Fibroblast of lung (primary cell): ENCODE data around the gene CATSPER1. TPM values are rescaled to one million over a fixed set of nuclear protein-coding genes. Genes with fewer than 3 reads are reported as not detected.
"Not testable (repeated sequence)": the region's sequence is repeated elsewhere in the genome, so short reads cannot be mapped to it uniquely, and the experiment has no call there.

Experiments used
- DNase-seq, 2 donors: peaks; one replicate each; pipeline versions ENCODE4 v3.0.0 to v3.0.0-alpha.2; 2010; ENCODE audit warnings: low read depth in 2 of 2
- H2AFZ ChIP-seq: 2 replicates; pipeline ENCODE4 v1.5.1; 2012; ENCODE audit warnings: low read length, control low read depth, inconsistent platforms
- H3K27ac ChIP-seq: 2 replicates; pipeline ENCODE4 v1.5.1; 2011; ENCODE audit warnings: low read length, control low read depth; ENCODE audit not compliant: insufficient read depth
- H3K27me3 ChIP-seq: 2 replicates; pipeline ENCODE4 v1.5.1; 2011; ENCODE audit warnings: mild to moderate bottlenecking, low read length; ENCODE audit not compliant: control insufficient read depth, insufficient read depth
- H3K36me3 ChIP-seq: 2 replicates; pipeline ENCODE4 v1.5.1; 2011; ENCODE audit warnings: low read length; ENCODE audit not compliant: control insufficient read depth, insufficient read depth
- H3K4me1 ChIP-seq: 2 replicates; pipeline ENCODE4 v1.5.1; 2011; ENCODE audit warnings: low read length; ENCODE audit not compliant: control insufficient read depth, insufficient read depth; ENCODE audit errors: extremely low read depth
- H3K4me2 ChIP-seq: 2 replicates; pipeline ENCODE4 v1.5.1; 2011; ENCODE audit warnings: low read length, control low read depth; ENCODE audit not compliant: insufficient read depth; ENCODE audit errors: extremely low read depth
- H3K4me3 ChIP-seq, 4 experiments: fragments of 200-600 bp in 1 of 4; sonication (generic) in 1 of 4; replicated peaks in 1 of 4; 2 replicates each; pipeline ENCODE4 v1.5.1; 2011 to 2016; ENCODE audit warnings: low read length in 4 of 4, low read depth in 3 of 4, mild to moderate bottlenecking in 3 of 4, control low read depth in 2 of 4, inconsistent platforms in 1 of 4, mixed read lengths in 1 of 4; ENCODE audit not compliant: insufficient read depth in 1 of 4; ENCODE audit errors: control extremely low read depth in 1 of 4
- H3K79me2 ChIP-seq: 2 replicates; pipeline ENCODE4 v1.5.1; 2012; ENCODE audit warnings: mild to moderate bottlenecking, low read length, inconsistent platforms; ENCODE audit not compliant: control insufficient read depth, insufficient read depth
- H3K9ac ChIP-seq: 2 replicates; pipeline ENCODE4 v1.5.1; 2011; ENCODE audit warnings: mild to moderate bottlenecking, low read length, control low read depth; ENCODE audit not compliant: insufficient read depth
- H3K9me3 ChIP-seq: 2 replicates; pipeline ENCODE4 v1.5.1; 2012; ENCODE audit warnings: low read depth, low read length; ENCODE audit not compliant: control insufficient read depth, insufficient read depth
- H4K20me1 ChIP-seq: 2 replicates; pipeline ENCODE4 v1.5.1; 2011; ENCODE audit warnings: low read length; ENCODE audit not compliant: control insufficient read depth, insufficient read depth; ENCODE audit errors: extremely low read depth
- EZH2 ChIP-seq: IDR thresholded peaks from 2 replicates; pipeline ENCODE4 v1.5.1; 2012; ENCODE audit warnings: low read length, control low read depth, mild to moderate bottlenecking; ENCODE audit errors: missing control alignments
- polyA plus RNA-seq, 2 donors: library from polyadenylated mRNA; depleted of rRNA in 1 of 2; stranded (reverse) in 1 of 2; unstranded in 1 of 2; fragments of >200 nt; gene quantifications; 2 replicates each; pipeline ENCODE4 v1.2.1, GENCODE V29; 2011 to 2012; ENCODE audit warnings: missing spikeins in 1 of 2
- total RNA-seq: library from RNA; depleted of rRNA; stranded (reverse); fragments of >200 nt; gene quantifications from 2 replicates; pipeline ENCODE4 v1.2.1, GENCODE V29; 2014
- TF ChIP-seq, protein P1 (sequence below), 2 donors: IDR thresholded peaks in 1 of 2; conservative IDR thresholded peaks in 1 of 2; 1 replicate in 1 of 2; 2 replicates in 1 of 2; pipeline ENCODE4 v1.5.1; 2011 to 2012; ENCODE audit warnings: low read length in 2 of 2, control low read depth in 1 of 2, inconsistent platforms in 1 of 2, low read depth in 1 of 2, mild to moderate bottlenecking in 1 of 2

The CATSPER1 gene
- total and polyA plus RNA-seq, 2 donors (not counting 1 experiment from before 2014, with no cell fraction given) = not detected

DNA sequence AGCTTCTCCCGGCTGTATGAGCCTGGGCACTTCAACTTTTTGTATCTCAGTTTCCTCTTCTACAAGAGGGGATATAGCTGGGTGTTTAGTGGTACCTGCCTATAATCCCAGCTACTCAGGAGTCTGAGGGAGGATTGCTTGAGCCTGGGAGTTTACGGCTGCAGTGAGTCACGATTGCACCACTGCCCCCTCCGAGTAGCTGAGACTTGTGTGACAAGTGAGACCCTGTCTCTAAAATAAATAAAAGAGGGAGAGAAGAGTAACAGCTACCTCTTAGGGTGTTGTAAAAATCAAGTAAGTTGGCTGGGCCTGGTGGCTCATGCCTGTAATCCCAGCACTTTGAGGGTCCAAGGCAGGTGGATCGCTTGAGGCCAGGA, 10.0 kb upstream of the CATSPER1 start:
- Histone ChIP-seq H3K9ac (no peak overlapping the region), H3K4me3 (no peak overlapping the region), H3K4me1 (no peaks in the 10 kb centered on the region), H4K20me1 (no peaks in the 10 kb centered on the region), H3K27me3 (peaks cover 12% of the 10 kb centered on the region), H2AFZ (no peak overlapping the region), H3K4me2 (no peak overlapping the region), H3K27ac (no peak overlapping the region), H3K79me2 (no peaks in the 10 kb centered on the region), H3K36me3 (no peaks in the 10 kb centered on the region), H3K9me3 (no peaks in the 10 kb centered on the region)
- TF ChIP-seq, protein P1, sequence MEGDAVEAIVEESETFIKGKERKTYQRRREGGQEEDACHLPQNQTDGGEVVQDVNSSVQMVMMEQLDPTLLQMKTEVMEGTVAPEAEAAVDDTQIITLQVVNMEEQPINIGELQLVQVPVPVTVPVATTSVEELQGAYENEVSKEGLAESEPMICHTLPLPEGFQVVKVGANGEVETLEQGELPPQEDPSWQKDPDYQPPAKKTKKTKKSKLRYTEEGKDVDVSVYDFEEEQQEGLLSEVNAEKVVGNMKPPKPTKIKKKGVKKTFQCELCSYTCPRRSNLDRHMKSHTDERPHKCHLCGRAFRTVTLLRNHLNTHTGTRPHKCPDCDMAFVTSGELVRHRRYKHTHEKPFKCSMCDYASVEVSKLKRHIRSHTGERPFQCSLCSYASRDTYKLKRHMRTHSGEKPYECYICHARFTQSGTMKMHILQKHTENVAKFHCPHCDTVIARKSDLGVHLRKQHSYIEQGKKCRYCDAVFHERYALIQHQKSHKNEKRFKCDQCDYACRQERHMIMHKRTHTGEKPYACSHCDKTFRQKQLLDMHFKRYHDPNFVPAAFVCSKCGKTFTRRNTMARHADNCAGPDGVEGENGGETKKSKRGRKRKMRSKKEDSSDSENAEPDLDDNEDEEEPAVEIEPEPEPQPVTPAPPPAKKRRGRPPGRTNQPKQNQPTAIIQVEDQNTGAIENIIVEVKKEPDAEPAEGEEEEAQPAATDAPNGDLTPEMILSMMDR (conservative IDR thresholded peaks at IDR 0.05 in 1 of 2, IDR thresholded peaks at IDR 0.05 in 1 of 2; ENCODE audit: low read depth in 1 of 2, low read length in 2 of 2) = no peak
- no peak for TF ChIP-seq EZH2
- DNase-seq = no peak

DNA sequence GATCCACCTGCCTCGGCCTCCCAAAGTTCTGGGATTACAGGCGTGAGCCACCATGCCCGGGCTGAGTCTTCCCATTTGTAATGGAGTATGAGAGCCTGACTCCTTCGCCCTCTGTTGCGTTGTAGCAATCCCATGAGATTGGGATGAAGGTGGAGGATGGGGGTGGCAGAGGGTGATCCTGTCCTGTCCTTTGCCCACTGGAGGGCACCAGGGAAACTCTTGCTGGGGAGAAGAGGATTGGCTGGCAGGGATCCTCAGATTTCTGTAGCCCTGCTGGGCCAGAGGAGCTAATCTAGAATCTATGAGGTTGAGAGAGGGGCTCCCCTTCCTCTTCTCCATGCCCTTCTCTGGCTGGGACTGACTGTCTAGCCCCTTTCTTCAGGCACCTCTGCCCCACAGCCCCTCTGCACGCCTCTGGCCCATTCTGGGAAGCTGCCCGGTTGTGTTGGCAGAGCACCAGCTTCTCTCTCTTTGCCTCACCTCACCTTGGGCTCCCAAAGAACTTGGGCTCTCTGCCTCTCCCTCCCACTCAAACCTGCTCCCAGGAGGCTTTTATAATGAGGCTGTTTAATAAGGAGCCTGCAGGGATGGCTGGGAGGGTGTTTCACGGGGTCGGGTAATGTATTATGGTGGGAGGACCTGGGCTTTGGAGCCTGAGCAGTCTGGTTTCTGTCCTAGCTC, 9.5 kb upstream of the CATSPER1 start:
- Histone ChIP-seq H3K4me2 (no peak overlapping the region), H3K79me2 (no peaks in the 10 kb centered on the region), H3K9me3 (no peaks in the 10 kb centered on the region), H3K27ac (no peak overlapping the region), H4K20me1 (no peaks in the 10 kb centered on the region), H2AFZ (no peak overlapping the region), H3K27me3 (peaks cover 7% of the 10 kb centered on the region), H3K4me3 (no peak overlapping the region), H3K4me1 (no peaks in the 10 kb centered on the region), H3K9ac (no peak overlapping the region), H3K36me3 (no peaks in the 10 kb centered on the region)
- no peak for TF ChIP-seq EZH2
- TF ChIP-seq, protein P1 (conservative IDR thresholded peaks at IDR 0.05 in 1 of 2, IDR thresholded peaks at IDR 0.05 in 1 of 2; ENCODE audit: low read depth in 1 of 2, low read length in 2 of 2) = no peak
- no peak for DNase-seq

DNA sequence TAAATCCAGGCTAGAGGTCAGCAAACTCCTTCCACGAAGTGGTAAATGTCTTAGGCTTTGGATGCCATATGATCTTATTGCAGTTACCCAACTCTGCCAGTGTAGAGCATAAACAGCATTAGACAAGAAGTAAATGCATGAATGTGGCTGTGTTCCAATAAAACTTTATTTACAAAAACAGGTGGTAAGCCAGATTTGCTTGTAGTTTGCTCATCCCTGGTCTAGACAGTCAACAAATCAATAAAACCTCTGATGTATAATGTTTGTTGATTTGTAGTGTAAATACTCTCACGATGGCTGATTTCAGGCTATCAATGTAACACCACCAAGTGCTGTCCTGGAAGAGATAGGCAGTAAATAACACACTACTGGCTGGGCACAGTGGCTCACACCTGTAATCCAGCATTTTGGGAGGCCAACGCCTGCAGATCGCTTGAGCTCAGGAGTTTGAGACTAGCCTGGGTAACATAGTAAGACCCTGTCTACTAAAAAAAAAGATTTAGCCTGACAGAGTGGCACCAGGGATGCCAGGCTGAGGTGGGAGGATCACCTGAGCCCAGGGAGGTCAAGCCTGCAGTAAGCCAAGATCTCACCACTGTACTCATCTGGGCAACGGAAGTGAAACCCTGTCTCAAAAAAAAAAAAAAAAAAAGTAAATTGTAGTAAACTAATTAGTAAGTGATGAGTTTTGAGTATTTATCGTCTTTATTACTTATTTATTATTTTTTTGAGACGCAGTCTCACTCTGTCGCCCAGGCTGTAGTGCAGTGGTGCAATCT, 6.9 kb upstream of the CATSPER1 start:
- Histone ChIP-seq H4K20me1 (no peaks in the 10 kb centered on the region), H3K27me3 (no peaks in the 10 kb centered on the region), H3K4me3 (no peak overlapping the region), H3K36me3 (no peaks in the 10 kb centered on the region), H3K4me2 (no peak overlapping the region), H2AFZ (no peak overlapping the region), H3K9ac (no peak overlapping the region), H3K27ac (no peak overlapping the region), H3K79me2 (no peaks in the 10 kb centered on the region), H3K4me1 (no peaks in the 10 kb centered on the region), H3K9me3 (no peaks in the 10 kb centered on the region)
- TF ChIP-seq, protein P1 (conservative IDR thresholded peaks at IDR 0.05 in 1 of 2, IDR thresholded peaks at IDR 0.05 in 1 of 2; ENCODE audit: low read depth in 1 of 2, low read length in 2 of 2) = no peak
- TF ChIP-seq EZH2 = no peak
- no peak for DNase-seq

DNA sequence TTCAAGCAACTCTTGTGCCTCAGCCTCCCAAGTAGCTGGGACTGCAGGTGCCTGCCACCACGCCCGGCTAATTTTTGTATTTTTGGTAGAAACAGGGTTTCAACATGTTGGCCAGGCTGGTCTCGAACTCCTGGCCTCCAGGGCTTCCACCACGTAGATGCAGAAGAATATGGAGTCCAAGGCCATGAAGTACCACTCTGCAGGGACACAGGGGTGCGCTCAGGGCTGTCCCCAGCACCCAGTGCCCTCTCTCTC, 3.2 kb downstream of the CATSPER1 start:
- H3K27ac ChIP-seq, H3K9me3 ChIP-seq, H3K9ac ChIP-seq, H4K20me1 ChIP-seq, H3K4me3 ChIP-seq, H3K27me3 ChIP-seq, H3K79me2 ChIP-seq, DNase-seq, H3K4me2 ChIP-seq, H3K4me1 ChIP-seq, H2AFZ ChIP-seq, H3K36me3 ChIP-seq: not testable (repeated sequence)
